NOMO-1 treated with DMSO at 0.1 percent for 48 hours (cell line): Measurements from ENCODE around the gene SLC30A1.

Experiments
- DNase-seq: peaks from one replicate; lab custom pipeline; 2025; ENCODE audit not compliant: unreplicated experiment; lab: John Stamatoyannopoulos, UW

Gene SLC30A1

DNA sequence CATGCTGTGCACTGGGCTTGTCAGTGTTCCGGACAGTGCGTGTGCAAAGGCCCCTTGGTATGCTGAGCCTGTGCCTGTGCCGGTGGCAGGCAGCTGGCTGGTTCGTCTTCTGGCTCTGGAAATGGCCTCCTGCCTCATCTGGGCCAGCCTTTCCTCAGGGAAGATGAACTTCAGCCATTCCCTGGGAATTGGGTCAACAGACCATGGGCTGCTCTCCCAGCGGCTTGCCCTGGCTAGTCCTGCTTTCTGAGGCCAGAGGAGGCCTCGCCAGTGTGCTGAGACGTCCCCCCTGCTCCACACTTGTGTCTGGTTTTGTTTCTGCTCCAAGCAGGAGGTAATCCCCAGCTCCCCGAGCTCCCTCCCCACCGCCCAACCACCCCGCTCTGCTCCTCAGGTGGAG, 54.4 kb downstream of the SLC30A1 start:
- DNase-seq: no peak

DNA sequence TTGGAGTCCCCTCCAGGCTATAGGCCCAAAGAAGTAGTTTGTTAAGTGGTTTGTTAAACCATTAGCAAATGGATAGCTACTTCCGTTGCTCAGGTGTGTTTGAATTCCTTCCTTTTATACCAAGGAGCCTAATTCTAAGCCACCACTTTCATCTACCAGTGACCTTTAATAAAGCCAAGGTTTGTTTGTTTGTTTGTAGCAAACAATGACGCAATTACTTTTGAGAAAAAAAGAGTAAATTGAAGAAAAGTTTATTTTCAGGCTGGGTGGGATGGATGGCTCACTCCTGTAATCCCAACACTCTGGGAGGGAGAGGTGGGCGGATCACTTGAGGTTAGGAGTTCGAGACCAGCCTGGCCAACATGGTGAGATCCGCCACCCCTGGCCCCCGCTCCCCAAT, 56.2 kb downstream of the SLC30A1 start:
- DNase-seq: no peak
